A549 treated with AZD9567 at 1 μM for 4 hours (cell line): ENCODE data around the gene C10orf88. TPM values are rescaled to one million over a fixed set of nuclear protein-coding genes. Genes with fewer than 3 reads are reported as not detected.

Experiments used
- total RNA-seq: library from RNA; stranded (reverse); fragments of 200-300 nt; extraction: Qiagen RNA extraction; gene quantifications from 5 replicates; pipeline ENCODE4 v1.2.3, GENCODE V29; 2022; ENCODE audit not compliant: insufficient read depth

The C10orf88 gene, protein sequence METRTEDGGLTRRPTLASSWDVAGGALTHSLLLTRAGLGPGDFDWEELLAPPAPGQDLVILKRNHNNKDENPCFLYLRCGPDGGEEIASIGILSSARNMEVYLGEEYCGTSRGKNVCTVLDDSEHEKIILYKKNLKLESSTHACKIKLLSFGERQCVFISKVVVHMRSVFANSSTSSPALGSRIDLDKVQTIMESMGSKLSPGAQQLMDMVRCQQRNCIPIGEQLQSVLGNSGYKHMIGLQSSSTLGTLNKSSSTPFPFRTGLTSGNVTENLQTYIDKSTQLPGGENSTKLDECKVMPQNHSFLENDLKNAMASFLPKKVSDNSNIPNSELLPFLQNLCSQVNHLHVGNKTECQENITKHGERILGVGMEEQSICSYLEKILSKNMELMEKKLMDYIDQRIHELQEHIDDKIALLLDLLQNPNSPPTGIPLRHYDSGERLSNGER
- total RNA-seq, result 6.7 to 18.5 TPM (median 8.6 TPM) in 5 replicates

DNA sequence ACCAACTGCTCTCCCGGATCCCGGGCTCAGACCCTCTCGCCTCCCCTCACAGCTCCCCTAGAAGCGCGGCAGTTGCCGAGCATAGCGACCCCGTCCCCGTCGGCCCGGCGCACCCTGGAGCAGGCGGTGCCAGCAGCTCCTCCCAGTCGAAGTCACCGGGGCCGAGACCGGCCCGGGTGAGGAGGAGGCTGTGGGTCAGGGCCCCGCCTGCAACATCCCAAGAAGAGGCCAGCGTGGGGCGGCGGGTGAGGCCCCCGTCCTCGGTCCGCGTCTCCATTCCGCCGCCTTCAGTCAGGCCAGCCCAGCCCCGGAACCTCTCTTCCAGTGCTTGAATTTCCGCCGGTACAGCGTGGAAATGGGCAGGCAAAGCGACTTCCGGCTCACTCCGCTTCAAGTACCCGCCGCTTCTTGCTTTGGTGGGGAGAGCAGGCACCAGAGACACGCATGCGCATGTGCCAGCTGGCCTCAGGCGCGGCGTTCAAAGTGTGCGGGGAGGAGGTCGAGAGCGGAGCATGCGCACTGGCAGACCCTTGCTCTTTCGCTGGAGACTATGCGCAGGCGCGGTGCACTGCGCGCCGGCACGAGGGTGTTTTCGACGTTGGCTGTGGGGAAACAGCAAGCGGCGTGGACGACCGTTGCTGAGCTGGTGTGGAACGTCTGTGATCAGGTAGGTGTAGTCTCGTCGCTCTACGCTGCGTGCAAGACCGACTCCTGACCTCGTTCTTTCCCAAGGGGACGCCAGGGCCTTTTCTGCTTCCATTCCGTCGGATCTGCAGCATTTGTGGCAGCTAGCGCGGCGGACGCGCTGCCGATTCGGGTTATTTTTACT lies at the start of gene C10orf88:
Gene C10orf88 (minus strand): TSS at position 326 of the 829 bp plus-strand sequence. CDS start 49 bp downstream, at position 277.

DNA sequence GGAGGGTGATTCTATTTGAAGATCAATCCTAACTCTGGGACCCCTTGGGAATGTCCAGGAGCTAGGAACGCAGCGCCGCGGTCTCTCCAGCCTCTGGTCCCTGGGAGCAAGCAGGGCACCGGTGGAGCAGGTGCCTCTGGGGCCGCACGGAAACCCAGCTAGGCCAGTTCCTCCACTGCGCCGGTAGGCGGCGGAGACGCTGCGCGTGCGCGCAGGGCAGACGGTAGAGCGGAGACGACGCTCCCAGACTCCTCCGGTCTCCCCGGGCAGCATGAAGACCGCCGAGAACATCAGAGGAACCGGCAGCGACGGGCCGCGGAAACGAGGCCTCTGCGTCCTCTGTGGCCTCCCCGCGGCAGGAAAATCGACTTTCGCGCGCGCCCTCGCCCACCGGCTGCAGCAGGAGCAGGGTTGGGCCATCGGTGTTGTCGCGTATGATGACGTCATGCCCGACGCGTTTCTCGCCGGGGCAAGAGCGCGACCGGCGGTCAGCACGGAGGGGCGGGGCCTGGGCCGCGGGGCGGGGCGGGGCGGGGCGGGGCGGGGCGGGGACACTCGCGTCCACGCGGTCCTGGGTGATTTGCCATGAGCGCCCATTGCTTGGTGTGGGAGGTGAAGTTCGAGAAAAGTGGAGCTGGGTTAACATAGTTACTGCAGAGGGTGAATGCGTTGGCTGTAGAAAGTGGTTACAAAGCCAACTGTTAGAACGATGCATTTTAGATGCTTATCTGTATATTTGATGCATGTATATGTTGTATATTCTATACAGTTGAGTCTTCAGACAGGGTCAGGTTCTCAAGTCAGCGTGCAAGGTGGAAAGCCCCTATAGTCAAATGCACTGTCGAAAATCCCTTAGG lies 26.4 kb upstream of the C10orf88 start, which contains the start of gene PSTK:
Gene PSTK (plus strand): TSS at position 193 of the 857 bp plus-strand sequence. CDS start 79 bp downstream, at position 272.

DNA sequence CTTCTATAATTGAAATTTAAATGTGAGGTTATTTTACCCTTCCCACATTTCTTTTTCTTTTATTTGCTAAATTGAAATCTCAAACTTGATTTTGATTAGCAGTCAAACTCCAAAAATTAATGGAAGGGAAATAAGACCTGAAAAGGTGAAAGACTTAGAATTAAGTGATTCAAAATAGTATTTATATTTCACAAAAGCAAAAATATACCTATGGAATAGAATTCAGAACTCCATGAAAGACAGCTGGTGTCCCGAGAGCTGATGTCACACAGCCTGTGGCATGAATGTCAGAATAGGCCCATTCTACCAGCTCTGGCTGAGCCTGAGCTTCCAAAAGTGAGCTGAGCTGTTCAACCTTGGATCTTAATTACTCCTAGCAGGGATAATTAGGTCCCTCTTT lies 43.7 kb downstream of the C10orf88 start, which contains the start of gene FAM24A:
Gene FAM24A (plus strand): TSS at position 301 of the 400 bp plus-strand sequence. CDS start 1,025 bp downstream, outside the sequence.

Other genes with a start within 250 kb of the C10orf88 start
- 1.2 to 1.9 TPM (median 1.3 TPM) in 5 replicates for gene CUZD1, start 108.4 kb downstream of the C10orf88 start, total RNA-seq
- gene FAM24B, start 74.6 kb downstream of the C10orf88 start, total RNA-seq, result 6.6 to 13.4 TPM (median 11.2 TPM) in 5 replicates
- gene FAM24A, start 43.6 kb downstream of the C10orf88 start, total RNA-seq, result not detected in 5 replicates
- gene PSTK, start 26.2 kb upstream of the C10orf88 start, total RNA-seq, result 2.8 to 5.8 TPM (median 4.6 TPM) in 5 replicates
- 5.1 to 10.0 TPM (median 7.1 TPM) in 5 replicates for gene IKZF5, start 54.6 kb upstream of the C10orf88 start, total RNA-seq
- 7.6 to 9.5 TPM (median 8.3 TPM) in 5 replicates for gene ACADSB, start 54.8 kb upstream of the C10orf88 start, total RNA-seq
- gene HMX3, start 181.7 kb upstream of the C10orf88 start, total RNA-seq, result not detected in 5 replicates
- gene HMX2, start 193.9 kb upstream of the C10orf88 start, total RNA-seq, result 0.06 to 0.17 TPM (median 0.12 TPM) in 4 of 5 replicates, not detected in the other
- 163 to 238 TPM (median 176 TPM) in 5 replicates for gene BUB3, start 200.2 kb upstream of the C10orf88 start, total RNA-seq